ENCODE measurements around the gene UBASH3A.

The UBASH3A gene

GRCh38 chr21:42403611-42404231, at the start of gene UBASH3A:
TSS of gene UBASH3A (plus strand) at chr21:42403902. CDS start at chr21:42403946, 44 bp downstream.
- DNase-seq = no peak

GRCh38 chr21:42356046-42356445, 47.7 kb upstream of the UBASH3A start:
- DNase-seq = no peak

GRCh38 chr21:42356650-42357049, 47.1 kb upstream of the UBASH3A start:
- DNase-seq = no peak

- no peak for DNase-seq
Measured at GRCh38 chr21:42357307-42357706, 46.4 kb upstream of the UBASH3A start.

GRCh38 chr21:42358261-42358660, 45.4 kb upstream of the UBASH3A start:
- no peak for DNase-seq

- DNase-seq = no peak
Measured at GRCh38 chr21:42358937-42359336, 44.8 kb upstream of the UBASH3A start.

- DNase-seq = no peak
Measured at GRCh38 chr21:42360317-42360716, 43.4 kb upstream of the UBASH3A start.

GRCh38 chr21:42361286-42361685, 42.4 kb upstream of the UBASH3A start:
- DNase-seq = no peak

GRCh38 chr21:42362198-42362597, 41.5 kb upstream of the UBASH3A start:
- no peak for DNase-seq

GRCh38 chr21:42362700-42363099, 41.0 kb upstream of the UBASH3A start:
- no peak for DNase-seq

GRCh38 chr21:42363312-42363711, 40.4 kb upstream of the UBASH3A start:
- DNase-seq = no peak

- no peak for DNase-seq
Measured at GRCh38 chr21:42364304-42364865, 39.3 kb upstream of the UBASH3A start.

- no peak for DNase-seq
Measured at GRCh38 chr21:42365770-42366169, 37.9 kb upstream of the UBASH3A start.

GRCh38 chr21:42366292-42367010, 37.3 kb upstream of the UBASH3A start, which contains the start of gene TFF1:
TSS of gene TFF1 (minus strand) at chr21:42366535. CDS start at chr21:42366495, 40 bp downstream.
- no peak for DNase-seq

GRCh38 chr21:42367367-42368165, 36.1 kb upstream of the UBASH3A start:
- no peak for DNase-seq

- no peak for DNase-seq
Measured at GRCh38 chr21:42369821-42370220, 33.9 kb upstream of the UBASH3A start.

- no peak for DNase-seq
Measured at GRCh38 chr21:42370894-42371654, 32.6 kb upstream of the UBASH3A start.

- no peak for DNase-seq
Measured at GRCh38 chr21:42373196-42373907, 30.4 kb upstream of the UBASH3A start.

GRCh38 chr21:42373908-42374455, 29.7 kb upstream of the UBASH3A start:
- no peak for DNase-seq

- no peak for DNase-seq
Measured at GRCh38 chr21:42374457-42374856, 29.2 kb upstream of the UBASH3A start.

GRCh38 chr21:42374864-42375499, 28.7 kb upstream of the UBASH3A start:
- no peak for DNase-seq

Data from NCI-H2227 treated with DMSO at 0.1 percent for 48 hours (cell line).